HG03575 (cell line): ENCODE results near the gene MAP1LC3B2.

Experiments used
- ATAC-seq: cut with Tn5 transposase; IDR thresholded peaks from one replicate; pipeline ENCODE4 v1.9.1; 2021; ENCODE audit not compliant: unreplicated experiment, insufficient number of reproducible peaks, low FRiP score; ENCODE audit errors: extremely low read depth

Gene MAP1LC3B2

DNA sequence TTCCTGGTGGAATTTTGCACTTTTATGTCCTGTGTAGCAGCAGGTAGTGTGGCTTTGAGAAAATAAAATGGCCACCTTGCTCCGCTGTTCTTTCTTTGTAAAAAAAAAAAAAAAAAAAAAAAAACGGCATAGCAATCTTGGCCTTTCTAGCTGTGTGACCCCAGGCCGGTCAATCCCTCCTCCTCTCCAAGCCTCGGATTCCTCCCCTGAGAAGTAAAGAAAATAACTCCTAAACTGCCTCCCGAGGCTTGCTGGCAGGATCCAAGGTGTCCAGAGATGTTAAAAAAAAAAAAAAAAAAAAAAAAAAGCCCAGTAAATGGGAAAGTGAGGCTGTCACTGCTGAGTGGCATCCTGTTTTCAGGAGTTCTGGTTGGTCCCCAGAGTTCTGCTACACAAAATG is 23.9 kb upstream of the MAP1LC3B2 start:
- no peak for ATAC-seq

DNA sequence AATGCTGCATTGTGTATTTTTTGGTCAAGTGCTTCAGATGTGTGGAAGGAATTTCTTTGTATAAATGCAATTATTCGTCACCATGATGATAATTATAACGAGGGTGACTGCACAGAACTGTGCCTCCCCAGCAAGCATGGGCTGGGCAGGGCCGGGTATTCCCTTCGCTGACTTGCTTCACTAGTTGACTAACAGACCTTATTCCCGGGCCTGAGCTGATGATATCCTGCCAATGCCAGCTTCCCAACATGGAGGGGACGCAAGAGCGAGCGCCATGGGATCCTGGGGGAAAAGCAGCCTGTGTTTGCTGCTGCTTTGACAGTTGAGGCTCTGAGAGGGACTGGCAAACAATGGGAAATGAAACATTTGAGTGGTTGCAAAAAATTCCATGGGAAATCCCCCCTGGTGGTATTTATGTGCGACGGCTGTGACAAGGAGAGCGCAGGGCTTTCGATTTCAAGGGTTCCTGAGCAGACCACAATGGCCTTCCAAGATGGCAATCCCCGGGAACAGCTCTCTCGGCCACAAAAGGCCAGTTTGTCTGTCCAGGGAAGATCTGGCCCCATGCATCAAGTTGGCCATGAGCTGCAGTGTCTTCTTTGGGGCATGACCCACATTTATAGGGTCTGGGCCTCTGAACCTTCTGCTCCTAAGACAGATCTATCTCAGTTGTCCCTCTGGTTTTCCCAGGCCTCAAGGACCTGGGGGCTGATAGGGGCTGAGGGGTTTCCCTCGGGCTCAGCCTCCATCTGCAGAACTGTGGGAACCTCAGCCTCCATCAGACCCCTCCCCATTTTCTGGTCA is 21.9 kb upstream of the MAP1LC3B2 start:
- ATAC-seq, result peak; percentile 8

DNA sequence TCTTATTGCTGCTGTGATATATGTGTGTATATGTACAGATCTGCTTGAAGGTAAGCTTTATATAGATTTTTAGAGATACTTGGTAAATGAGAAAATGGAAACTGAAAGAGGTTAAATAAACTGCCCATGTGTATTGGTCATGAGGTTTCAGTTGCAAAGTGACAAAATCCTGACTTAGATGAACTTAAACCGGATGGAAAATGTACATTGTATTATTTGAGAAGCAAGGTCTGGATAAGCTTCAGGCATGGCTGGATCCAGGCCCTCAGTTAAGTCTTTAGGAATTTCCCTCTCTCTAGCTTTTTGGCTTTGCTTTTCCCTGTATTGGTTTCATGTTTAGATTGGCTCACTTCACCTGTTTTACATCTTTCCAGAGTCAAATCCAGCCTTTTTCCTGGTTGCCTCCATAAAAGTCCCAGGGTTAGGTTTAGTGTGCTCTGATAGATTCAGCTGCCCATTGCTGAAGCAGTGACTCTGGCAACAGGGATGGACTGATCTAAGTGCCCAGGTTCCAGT is 21.0 kb upstream of the MAP1LC3B2 start:
- peak; percentile 37 for ATAC-seq

DNA sequence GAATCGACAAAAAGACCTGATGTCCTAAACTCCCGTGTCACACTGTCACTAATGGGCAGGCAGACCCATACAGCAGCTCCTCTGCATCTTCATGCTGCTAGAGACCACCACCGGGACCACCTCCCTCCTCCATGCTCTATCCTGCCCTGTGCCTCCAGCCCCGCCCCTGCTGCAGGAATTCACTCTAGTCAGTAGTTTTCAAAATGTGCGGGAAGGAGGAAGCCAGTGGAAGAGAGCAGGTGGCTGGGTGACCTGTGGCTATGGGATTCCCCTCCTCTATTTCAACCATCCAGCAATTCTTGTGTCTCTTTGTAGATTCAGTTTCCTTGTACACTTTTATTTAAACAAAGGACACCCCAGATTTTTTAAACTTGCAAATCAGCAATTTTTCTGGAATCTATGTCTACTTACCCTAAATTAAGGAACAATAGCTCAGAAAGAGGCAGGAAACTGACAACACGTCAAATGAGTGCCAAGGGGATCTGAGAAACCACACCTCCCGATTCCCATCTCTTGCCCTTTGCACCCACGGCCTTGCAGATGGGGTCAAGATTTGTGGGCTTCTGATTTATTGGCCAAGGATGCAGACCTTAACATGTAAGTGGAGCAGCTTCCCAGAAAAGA is 20.4 kb upstream of the MAP1LC3B2 start:
- ATAC-seq, result no peak

DNA sequence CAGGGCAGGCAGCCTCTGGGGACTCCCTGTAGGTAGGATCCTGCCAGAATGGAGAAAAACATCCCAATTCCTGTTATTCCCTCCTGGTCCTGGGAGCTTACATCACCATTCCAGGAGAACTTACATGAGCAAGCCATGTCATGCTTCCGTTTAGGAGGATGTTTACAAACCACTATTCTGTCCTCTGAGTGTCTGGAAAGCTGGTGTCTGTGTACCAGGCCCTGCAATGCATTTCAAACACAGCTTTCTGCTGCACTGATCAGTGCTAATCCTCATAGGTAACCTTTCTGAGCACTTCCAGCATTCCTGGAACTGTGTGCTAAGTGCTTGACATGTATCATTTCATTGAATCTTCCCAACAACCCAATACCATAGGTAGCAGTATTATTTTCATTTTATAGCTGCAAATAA is 19.8 kb upstream of the MAP1LC3B2 start:
- no peak for ATAC-seq

DNA sequence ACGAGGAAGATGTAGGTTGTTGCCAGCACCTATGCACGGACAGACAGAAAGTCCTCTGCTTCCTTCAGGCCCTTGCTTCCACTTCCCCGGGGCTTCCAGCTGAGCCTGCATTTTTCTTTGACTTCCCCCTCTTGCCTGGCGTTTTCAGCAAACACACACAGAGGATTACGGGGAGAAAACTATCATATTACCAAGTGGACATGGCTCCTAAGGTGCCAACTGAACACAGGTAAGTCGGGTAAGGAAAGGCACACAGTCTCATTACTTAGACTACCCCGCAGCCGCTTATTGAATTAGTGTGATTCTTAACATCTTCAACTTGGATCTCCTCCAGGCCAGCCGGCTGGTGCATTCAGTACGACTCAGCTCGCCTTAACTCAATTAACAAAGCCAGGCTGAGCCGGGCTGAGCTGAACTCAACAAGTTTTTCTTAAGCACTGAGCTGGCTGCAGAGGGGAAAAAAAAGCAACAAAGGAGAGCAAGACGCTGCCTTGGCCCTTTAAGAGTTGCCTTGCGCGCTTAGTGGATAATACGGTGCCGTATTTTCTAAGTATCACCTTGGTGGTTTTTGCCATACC is 19.2 kb upstream of the MAP1LC3B2 start:
- ATAC-seq, result no peak

DNA sequence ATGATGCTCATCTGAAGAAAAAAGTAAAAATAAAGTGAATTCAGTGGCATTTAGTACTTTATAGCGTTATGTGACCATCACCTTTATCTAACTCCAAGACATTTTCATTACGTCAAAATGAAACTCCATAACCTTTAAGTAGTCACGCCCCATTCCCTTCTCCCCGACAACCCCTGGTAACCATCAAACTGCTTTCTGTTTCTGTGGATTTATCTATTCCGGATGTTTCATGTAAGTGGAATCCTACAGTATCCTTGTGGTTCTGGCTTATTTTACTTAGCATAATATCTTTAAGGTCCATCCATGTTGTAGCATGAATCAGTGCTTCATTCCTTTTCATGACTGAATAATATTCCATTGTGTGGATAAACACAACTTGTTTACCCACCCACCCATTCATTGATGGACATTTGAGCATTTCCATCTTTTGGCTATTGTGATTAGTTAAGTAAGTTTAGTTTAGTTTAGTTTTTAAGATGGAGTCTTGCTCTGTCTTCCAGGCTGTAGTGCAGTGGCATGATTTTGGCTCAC is 18.5 kb upstream of the MAP1LC3B2 start:
- no peak for ATAC-seq

DNA sequence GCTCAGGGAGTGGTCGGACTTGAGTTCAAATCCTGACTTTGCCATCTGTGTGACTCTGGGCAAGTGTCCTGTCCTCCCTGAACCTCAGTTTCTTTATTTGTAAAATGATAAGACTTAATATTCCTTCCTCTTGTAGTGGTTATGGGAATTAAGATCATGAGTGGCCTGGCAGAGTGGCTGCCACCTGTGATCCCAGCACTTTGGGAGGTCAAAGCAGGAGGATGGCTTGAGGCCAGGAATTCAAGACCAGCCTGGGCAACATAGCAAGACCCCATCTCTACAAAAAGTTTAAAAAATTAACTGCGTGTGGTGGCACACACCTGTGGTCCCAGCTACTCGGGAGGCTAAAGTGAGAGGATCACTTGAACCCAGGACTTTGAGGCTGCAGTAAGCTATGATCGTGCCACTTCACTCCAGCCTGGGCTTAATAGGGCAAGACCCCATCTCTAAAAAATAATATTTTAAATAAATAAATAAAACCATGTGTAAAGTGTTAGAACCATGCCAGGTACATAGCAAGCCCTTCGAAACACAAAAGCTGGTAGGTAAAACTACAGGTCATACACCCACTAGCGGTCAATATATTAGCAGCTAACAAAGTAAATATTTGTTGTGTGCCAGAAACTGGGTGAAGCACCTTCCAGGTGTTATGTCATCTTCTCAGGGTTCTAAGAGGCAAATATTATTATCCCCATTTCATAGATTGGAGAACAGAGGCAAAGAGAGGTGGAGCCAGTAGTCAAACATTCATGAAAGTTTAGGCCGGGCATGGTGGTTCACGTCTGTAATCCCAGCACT is 17.4 kb upstream of the MAP1LC3B2 start:
- no peak for ATAC-seq

DNA sequence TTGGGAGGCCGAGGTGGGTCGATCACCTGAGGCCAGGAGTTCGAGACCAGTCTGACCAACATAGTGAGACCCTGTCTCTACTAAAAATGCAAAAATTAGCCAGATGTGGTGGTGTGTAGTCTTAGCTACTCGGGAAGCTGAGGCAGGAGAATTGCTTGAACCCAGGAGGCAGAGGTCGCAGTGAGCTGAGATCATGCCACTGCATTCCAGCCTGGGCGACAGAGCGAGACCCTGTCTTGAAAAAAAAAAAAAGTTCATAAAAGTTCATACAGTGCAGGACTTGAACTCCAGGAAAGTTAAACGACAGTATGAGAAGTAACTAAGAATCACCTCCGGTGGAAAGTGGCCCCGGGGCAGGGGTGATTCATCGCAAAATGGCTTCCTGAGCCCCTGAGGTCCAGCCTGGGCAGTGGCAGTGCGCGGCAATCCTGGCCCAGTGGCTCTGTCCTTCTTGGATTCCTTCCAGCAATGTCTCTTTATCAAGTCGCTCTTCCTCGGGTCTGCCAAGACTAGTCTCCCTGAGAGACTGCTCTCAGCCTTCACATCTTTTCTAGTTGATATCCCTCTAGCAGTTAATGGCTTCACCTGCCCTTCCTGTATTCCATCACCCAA is 16.7 kb upstream of the MAP1LC3B2 start:
- no peak for ATAC-seq

DNA sequence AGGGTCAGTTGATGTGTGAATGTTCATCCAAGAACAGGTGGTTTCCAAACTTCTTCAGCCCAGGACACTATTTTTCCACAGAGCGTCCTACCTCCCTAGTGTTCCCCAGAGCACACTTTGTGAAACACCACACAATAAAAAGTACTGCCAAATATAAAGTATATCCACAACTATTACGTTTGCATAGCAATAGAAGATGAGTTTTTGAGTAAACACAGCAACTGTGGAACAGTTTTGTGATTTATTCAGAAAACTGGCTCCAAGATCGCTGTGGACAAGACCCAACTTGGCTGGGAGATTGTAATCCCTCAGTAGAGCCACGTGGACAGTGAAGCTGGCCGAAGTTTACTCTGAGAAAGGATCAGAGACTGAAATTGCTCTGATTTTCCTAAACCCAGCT is 14.5 kb upstream of the MAP1LC3B2 start:
- no peak for ATAC-seq

DNA sequence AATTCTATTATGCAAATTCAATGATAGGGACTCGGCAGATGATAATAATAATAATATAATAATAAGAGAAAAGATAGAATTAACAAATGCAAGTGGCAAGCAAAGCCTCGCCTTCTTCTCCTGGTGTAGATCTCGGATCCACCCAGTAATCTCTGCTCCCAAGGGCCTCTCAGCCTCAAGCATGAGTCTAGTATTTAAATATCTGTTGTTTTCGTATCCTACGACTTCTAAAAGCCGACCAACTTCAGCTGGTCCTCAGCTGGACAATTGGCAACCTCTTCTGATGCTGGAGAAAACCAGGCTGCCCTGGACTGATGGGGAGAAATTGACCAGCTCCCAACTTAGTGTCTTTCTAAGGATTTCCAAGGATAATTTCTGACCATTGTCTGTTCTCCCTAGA is 14.0 kb upstream of the MAP1LC3B2 start:
- ATAC-seq, result no peak

DNA sequence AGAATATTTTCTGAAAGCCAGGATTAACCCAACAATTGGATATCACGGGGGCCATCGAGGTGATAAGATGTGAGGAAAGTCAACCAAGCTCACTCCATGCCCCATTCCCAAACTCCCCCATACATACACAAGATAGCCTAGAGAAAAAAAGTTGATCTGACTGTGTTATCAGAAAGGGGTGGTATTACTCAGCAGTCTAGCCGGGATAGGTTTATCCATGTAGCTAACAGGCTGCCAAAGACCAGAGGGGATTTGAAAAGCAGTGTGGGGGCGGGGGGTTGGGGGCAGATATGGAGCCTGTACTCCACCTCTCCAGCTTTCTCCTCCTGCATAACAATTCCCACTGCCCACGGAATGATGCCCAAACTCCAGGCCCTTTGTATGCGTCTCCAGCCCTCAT is 13.2 kb upstream of the MAP1LC3B2 start:
- ATAC-seq, result no peak

DNA sequence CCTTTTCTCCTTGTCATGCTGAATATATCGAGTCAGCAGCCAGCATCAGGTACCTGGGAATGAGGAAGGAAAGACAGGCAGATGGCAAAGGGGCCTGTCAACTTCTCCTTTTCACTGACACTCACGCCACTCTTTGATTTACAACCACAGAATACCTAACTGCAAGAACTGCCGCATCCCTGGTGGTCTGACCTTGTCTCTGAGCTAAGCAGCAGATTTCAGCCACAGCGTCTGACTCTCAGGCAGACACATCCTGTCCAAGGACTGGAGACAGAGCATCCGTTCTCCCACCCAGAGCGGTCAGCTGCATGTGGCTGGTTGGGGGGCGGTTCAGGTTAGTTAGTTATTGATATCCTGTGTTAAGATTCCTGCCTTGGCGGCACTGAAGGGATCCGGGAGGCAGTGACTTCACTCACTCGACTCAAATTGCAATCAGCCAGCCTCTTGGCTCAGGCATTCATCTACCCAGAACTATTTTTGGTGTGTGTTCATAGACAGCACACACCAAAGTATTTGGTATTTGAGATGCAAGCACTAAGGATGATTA is 11.2 kb upstream of the MAP1LC3B2 start:
- peak; percentile 70 for ATAC-seq

DNA sequence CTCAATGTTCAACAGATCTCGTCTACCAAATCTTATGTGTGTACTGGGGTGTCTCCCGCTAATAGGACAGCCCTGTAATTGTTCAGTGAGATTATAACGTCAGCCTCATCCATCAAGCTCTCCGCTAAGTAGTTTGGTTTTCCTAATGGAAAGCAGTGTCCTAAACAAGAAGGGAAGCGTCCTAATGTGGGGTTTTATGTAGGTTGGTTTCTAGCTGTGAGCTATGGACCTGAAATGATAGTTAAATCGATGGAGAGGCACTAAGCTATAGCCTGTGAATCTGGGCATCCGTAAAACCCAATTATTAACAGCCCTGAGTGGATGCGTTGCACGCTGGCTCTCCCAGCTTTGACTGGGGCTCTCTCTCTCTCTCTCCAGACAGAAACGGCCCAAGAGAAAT is 9.2 kb upstream of the MAP1LC3B2 start:
- no peak for ATAC-seq

DNA sequence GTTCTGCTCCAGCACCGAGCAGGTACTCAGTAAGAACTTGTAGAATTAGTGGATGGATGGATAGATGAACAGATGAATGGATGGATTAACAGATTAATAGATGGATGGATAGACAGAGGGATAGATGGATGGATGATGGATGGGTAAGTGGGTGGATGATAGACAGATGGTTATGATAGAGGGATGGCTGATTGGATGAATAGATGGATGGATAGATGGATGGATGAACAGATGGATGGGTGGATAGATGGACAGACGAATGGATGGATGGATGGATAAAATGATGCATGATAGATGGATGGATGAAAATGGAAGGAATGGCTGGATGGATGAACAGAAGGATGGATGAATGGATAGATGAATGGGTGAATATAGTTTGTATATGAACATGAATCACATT is 8.0 kb upstream of the MAP1LC3B2 start:
- no peak for ATAC-seq

DNA sequence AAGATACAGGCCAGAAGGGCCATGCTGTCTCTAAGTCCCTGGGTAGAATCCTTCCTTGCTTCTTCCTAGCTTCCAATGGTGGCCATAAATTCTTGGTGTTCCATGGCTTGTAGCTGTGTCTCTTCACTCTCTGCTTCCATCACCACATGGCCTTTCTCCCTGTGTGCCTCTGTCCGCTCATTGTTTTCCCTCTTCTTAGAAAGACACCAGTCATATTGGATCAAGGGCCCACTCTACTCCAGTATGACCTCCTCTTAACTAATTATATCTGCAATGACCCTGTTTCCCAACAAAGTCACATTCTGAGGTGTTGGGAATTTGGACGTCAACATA is 7.6 kb upstream of the MAP1LC3B2 start:
- ATAC-seq, result no peak

DNA sequence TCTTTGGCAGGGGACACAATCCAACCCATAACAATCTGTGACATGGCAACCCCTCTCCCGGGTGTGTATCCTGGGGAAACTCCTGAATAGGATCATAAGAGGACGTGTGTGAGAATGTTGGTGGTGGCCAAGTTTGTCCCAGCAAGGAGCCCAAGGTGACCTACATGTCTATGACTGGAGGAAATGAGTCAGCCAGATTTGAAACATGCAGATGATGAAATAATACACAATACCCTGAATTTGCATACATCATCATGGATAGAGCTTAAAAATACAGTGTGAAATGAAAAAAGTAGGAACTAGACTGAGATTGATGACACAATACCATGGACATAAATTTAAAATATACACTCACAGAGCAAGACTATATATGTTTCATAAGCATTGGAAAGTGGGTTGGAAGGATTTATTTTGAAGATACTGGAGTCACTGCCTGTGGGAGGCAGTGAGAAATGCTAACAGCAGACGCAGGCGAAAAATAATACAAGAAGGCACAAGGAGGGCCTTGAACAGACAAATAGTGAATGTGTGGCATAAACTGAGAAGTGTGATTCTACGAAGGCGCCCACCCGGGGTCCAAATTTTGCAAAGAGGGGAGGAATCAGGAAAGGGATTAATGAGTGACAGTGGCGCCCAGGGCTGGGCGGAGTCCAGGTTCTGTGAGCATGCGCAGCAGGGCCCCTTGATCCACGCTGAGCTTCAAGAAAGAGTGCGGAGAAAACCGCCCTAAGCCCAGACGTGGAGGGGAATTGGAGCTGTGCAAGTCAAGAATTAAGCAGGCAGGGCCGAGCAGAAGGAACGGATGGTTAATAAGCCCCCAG is 7.0 kb upstream of the MAP1LC3B2 start:
- no peak for ATAC-seq
